GM15510 (cell line): ENCODE data around the gene RBM34.

Experiments used
- POLR2A ChIP-seq: IDR thresholded peaks from 3 replicates; pipeline ENCODE4 v1.6.1; 2011; ENCODE audit warnings: borderline replicate concordance; ENCODE audit not compliant: insufficient read length; ENCODE audit errors: extremely low read depth

Gene RBM34

DNA sequence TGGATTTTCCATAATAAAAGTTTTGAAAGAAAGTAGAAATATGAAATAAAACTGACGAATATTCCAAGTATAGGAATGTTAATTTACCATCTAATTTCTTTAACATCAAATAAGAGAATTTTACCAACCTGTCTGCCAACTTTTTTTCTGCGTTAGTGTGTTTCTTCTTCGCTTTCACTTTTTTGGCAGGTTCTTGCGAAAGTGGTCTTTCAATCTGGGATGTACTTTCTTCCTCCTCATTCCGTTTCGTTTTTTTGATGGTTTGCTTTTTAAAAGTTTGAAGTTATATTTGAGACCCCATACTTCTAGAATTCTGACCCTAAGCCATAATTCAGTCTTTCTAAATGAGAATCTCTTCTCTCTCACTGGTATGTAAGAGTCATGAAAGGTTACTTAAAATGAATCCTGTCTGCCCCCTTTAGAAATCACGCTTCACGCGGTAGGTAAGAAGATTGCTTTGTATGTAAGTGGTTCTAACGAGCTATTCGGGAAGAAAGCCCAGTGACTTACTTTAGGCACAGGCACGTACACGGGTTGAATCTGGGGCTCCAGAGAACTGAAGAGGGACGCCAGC lies 580 bp downstream of the RBM34 start:
- TF ChIP-seq POLR2A = no peak

DNA sequence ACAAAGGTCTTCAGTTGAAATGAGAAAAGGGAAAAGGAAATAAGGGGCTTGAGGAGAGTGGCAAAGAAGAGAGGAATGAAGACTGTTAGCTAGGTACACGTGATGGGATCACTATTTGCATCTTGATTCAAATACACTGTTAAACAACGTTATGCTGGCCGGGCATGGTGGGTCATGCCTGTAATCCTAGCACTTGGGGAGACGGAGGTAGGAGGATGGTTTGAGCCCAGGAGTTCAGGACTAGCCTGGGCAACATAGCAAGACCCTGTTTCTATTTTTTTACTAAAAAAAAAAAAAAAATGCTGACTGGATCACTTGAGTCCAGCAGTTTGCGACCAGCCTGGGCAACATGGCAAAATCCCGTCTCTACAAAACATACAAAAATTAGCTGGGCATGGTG lies 2.4 kb downstream of the RBM34 start:
- no peak for TF ChIP-seq POLR2A

DNA sequence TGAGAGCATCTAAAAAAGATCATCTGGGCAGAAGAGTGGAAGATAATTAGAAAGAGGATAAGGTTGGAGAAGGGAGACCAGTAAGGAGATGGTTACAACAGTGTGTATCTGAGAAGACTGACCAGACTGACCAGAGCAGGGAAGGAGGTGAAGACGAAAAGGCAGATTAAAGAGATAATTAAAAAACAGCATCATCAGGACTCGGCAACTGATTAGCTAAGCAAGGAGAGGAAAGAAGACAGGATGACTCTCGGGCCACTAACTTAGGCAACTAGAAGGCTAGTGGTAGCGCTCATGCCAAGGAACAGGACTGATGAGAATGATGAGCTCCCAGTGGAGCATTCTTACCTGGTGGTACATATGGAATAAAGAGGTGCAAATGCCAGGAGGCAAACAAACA lies 3.9 kb downstream of the RBM34 start:
- TF ChIP-seq POLR2A = no peak

DNA sequence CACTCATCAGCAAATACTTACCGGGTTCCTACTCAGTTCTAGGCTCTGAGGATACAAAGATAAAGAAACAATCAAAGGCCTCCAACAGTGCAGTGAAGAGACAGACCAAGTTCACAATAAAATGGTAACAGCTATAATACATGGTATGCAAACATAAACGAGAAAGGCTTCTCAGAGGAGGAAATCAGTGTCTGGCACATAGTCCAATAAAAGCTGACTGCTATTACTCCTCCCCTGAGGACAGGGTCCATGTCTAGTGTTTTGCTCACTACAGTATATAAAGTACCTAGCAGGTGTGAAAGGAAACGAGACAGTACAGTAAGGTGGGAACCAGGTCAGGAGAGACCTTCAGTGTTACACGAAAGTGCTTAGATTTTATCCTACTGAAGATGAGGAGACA lies 4.3 kb downstream of the RBM34 start:
- no peak for TF ChIP-seq POLR2A

DNA sequence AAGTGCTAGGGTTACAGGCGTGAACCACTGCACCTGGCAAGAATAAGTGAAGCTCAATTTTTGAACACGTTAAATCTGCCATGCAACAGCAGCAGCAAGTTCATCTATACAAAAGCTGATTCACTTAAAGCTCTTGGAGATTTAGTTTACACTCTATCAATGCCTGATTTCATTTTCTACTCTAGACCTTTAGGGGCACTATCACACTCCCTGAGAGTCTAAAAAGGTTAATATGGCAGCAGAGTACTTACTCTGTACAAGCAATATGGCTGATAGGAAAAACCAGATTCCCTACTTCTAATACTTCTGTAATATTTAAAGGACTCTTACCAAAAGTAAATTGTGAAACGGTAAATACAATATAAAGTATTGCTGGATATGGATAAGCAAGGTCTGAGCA lies 4.8 kb downstream of the RBM34 start:
- TF ChIP-seq POLR2A = no peak

DNA sequence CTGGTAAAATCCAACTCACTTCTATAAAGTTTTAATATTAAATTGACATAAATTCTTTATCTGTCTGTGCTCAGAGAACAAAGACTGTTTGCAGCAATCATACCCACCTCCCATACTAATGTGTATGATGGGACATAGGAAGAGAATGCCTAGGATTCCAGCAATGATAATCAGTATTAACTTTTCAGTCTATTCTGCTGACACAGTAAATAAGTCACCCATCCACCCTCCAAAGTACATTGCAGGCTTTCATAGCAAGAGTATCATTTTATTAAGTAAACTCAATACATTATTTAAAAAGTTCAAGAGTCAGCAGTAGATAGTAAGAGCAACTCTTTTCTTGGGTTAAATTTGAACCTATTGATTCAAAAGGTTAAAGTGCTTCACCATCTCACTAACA lies 8.8 kb downstream of the RBM34 start:
- no peak for TF ChIP-seq POLR2A

DNA sequence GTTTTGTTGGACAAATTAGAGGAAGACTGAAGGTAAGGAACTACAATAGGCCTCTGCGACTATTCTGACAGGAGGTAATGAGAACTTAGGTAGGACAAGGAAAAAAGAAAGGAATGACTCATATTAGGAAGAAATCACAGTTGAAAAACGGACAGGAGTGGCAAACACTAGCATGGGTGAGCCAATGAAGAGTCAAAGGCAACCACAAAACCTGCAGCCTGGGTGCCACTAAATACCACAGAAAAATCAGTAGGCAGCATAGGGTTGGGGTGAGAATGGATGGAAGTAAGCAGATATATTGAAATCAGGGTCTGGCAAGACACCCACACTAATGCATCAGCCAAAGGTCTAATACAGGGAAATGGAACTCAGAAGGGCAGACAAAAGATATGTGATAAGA lies 10.0 kb downstream of the RBM34 start:
- no peak for TF ChIP-seq POLR2A

DNA sequence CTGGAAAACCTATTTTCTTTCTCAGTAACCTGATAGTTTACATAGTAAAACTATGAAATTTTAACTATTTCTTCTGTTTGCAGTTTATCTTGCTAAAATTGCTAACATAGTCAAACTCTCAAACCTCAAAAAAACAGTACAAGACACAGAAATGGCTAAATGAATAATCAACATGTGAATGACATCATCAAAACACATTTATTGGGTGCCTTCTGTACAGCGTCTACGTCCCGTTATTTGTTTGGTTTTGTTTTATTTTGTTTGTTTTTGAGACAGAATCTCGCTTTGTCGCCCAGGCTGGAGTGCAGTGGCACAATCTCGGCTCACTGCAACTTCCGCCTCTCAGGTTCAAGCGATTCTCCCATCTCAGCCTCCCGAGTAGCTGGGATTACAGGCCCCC lies 11.2 kb downstream of the RBM34 start:
- no peak for TF ChIP-seq POLR2A

DNA sequence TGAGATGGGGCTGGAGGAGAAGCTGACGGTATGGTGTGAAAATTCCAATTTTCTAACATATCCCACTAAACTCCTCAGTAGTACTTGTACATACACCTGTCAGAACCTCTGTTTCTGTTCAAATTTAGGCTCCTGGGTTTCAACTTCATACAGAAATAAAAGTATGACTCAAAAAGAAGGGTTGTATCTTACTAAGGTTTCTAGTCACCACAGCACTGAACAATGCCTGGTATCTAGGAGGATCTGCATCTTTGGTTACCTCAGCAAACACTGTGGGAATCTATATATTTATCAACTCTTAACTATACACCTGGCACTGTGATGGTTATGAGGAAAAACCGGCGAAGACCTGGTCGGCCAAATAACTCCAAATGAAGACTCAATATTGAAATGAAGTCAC lies 13.8 kb downstream of the RBM34 start:
- no peak for TF ChIP-seq POLR2A

DNA sequence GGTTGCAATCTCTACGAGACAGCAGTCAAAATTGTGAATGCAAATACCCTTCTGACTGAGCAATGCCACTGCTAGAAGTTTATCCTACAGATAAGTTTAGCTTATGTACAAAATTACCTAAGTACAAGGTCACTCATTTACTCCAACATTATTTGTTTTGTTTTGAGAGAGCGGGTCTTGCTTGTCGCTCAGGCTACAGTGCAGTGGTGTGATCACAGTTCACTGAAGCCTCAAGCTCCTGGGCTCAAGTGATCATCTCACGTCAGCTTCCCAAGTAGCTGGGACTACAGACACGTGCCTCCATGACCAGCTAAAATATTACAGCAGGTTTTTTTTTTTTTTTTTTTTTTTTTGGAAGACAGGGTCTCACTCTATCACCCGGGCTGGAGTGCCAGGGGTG lies 15.4 kb downstream of the RBM34 start:
- no peak for TF ChIP-seq POLR2A

DNA sequence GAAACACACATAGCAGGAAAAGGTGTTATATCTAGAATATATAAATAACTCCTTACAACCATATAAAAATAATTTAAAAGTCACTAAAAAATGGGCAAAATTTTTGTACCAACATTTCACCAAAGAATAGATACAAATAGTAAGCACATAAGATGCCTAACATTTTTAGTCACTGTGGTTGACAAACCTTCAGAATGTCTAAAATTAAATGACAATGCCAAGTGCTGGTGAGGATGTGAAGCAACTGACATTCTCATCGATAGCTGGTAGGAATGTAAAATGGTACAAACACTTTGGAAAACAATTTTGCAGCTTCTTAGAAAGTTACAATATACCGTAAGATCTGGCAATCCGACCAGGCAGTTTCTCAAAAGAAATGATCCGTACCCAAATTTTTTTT lies 18.1 kb downstream of the RBM34 start:
- no peak for TF ChIP-seq POLR2A

DNA sequence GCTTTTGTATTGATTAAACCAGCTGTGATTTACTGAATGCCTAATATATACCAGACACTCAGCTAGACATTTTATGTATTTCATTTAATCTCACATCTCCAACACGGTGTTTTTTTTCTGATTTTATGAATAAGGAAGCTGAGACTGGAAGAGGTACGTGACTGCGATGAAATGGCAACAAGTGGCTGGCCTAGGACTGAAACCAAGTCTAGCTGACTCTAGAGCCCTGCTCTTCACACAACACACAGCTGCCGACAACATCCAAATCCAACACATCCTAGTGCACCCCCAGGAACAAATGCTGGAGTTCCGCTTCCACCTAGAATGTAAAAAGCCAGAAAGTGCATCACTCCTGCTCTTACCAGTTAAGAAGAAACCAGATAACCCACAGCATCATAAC lies 21.7 kb downstream of the RBM34 start:
- TF ChIP-seq POLR2A = no peak

DNA sequence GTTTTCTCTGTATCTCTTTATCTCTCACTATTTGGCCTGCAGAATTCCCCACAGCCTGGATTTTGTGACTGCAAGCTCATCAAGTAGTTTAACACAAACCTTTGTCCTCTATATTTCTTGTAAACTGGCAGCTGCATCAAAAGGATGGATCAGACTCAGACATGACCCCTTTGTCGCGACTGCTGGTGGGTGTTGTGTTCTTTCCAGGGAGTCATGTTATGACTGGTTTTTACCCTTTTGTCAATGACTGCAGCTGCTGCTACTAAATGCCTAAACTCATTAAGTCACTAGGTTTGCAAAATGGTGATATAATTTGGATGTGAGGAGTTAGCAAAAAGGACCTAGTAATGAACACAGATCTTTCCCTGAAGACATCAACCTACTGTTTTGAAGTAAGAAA lies 22.2 kb downstream of the RBM34 start:
- TF ChIP-seq POLR2A = no peak

DNA sequence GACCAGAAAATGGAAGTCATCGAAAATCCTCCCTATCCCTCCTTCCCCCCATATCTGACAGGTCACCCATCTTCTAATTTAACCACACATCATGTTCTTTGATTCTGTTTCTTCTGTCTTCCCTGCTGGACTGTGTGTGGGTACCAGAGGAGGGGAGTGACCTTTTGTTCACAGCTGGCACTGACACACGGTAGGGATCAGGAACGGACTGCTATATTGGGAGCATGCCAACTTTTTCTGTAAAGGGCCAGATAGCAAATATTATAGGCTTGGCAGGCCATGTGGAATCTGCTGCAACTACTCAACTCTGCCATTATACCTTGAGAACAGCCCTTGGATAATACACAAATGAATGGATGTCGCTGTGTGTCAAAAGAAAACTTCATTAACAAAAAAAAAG lies 24.9 kb downstream of the RBM34 start:
- no peak for TF ChIP-seq POLR2A

DNA sequence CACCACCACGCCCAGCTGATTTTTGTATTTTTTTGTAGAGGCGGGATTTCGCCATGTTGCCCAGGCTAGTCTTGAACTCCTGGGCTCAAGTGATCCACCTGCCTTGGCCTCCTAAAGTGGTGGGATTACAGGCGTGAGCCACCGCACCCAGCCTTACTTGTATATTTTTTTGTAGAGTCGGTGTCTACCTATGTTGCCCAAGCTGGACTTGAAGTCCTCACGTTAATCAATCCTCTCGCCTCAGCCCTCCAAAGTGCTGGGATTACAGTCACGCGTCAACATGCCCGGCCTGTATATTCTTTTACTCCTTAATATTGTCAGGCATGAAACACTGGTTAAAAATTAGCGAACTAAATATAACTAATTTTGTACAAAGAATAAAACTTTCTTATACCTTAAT lies 26.9 kb downstream of the RBM34 start:
- no peak for TF ChIP-seq POLR2A

DNA sequence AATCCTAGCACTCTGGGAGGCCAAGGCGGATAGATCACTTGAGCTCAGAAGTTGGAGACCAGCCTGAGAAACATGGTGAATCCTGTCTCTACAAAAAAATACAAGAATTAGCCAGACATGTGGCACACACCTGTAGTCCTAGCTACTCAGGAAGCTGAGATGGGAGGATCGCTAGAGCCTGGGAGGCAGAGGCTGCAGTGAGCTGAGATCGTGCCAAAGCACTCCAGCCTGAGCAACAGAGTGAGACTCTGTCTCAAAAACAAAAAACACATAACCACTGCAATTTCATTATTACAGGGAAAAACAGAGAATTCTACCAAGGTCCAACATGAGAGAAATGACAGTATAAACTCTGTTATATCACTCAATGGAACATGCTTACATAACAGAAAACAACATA lies 28.0 kb downstream of the RBM34 start:
- no peak for TF ChIP-seq POLR2A

DNA sequence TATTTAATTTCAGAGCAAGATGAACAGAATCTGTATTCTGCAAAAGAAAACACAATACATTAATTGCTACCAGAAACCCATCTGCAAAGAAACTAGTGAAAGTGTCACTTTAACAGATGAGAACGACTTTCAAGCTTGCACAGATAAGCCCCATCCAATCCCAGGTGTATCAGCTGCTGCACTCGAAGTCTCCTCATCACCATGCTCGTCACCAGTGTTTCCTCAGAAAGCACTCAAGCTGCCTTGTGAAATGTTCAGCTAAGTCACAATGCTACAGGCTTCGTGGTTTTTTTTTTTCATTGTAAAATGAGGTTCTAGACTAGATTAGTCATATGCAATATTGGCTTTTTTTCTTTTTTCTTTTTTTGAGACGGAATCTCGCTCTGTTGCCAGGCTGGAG lies 29.1 kb downstream of the RBM34 start:
- TF ChIP-seq POLR2A = no peak
